Measurements from ENCODE around the gene SLC15A2.

The SLC15A2 gene

GRCh38 chr3:121989943-121990342 is 95.7 kb downstream of the SLC15A2 start:
- DNase-seq: no peak

DNA sequence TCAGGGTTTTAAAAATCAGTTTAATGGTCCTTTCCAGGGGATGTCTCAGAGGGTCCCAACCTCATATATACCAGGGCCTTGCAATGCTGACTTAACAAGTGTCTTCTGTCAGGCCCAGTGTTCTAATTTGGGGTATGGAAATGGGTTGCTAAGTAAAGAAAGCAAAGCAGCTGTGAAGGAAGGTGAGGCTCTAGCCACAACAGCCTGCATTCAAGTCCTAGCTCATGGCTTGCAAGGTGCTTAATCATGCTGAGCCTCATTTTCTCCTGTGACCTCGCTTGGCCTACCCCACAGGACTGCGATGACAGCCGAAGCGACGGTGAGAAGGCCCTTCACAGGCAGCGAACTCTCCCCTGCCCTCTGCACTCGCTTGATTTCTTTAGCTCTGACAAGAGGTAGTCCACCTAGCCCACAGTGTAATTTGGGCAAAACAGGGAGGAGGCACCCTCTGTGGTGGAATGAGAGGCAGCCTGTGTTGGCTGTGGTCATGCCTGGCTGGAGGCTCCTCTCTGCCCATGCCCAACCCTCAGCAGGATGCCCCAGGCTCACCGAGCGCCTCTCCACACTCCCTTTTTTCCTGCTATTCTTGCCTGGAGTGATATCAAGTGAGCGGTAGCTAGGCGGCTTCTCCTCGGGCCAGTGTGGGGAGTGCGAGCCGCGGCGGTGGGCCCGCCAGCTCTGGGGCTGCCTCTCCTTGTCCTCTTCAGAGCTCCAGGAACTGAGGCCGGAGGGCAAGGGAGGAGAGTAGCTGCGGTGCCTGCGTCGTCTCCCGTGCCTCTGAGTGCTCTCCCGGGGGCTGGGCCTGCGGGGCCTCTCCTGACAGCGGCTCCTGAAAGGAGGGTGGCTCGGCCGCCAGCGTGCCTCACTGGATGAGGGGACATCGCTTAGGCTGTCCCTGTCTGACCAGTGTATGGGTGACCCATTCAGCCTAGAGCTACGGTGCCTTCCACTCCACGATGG is 98.7 kb downstream of the SLC15A2 start:
- DNase-seq: no peak

Measured in stimulated activated CD4-positive, alpha-beta T cell treated with anti-CD3 and anti-CD28 coated beads, Interleukin-4, amount 100 ng/mL, for 24 hours (primary cell).